Esophagus mucosa (tissue), 1 donor: ENCODE data around the gene MST1. TPM values are rescaled to one million over a fixed set of nuclear protein-coding genes. Genes with fewer than 3 reads are reported as not detected.

Experiments
- ATAC-seq: fragments of 200-7000 bp; cut with Tn5 transposase; one replicate; pipeline ENCODE4 v1.9.1; 2020
- total RNA-seq: library from RNA; stranded (reverse); gene quantifications from one replicate; pipeline ENCODE4 v1.2.4, GENCODE V29; 2023
- donor health status: DM: yes; HTN: yes; CAD: no.

The MST1 gene
- total RNA-seq, 1 donor from 2014 or later: 7.6 TPM

DNA sequence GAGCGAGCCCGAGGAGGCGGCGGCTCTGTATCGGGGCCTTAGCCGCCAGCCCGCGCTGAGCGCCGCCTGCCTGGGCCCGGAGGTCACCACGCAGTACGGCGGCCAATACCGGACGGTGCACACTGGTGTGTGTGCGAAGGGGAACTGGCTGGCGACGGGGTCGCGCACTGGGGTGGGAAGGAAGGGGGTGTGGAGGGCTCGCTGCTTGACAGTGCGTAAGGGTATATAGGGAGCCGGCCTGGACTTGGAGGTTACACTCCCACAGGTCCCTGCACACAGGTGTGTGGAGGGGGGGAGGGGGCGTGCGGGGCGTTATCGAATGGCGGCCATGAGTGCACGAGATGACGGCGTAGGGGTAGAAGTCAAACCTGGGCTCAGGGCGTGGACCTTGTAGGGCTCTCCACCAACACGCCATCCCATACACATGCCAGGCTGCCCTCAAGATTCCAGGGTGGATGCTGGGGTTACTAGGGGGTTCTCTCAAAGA, 14.7 kb downstream of the MST1 start:
- peak; percentile 26 for ATAC-seq

DNA sequence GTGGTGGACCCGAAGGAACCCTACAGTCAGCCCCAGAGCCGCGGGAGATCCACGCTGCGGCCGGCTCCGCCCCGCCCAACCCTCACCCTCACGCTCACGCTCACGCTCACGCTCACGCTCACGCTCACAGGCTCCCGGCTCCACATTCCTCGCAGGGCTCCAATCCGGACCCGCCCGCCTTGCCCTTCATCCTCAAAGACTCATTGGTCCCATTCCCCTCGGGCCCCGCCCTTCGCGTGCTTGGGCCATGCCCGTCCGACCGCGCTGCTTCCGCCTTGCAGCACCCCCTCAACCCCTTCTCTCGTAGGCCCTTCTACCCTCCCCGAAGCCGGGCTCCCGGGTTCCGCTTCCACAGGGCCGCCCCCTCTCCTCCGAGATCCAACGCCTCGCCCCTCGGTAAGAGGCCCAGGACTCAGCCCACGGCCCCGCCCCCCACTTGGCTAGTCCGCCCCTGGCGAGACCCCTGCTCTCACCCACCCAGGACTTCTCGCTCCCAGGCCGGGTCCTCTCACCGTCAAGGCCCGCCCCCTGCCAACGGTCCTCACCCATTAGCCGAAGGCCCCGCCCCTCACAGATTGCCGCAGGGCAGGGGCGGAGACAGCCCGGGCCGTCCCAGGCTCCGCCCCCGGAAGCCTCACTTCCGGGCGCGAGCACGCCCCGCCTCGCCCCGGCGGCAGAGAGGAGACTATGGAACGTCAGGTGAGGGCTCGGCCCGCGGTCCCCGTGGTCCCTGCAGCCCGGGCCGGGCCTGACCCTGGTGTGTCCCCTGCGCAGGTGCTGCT, 15.4 kb downstream of the MST1 start, which contains the start of gene APEH:
APEH (plus strand) TSS at position 637 of the 782 bp plus-strand sequence; CDS start at position 688, 51 bp downstream.
- peak; percentile 90 for ATAC-seq

DNA sequence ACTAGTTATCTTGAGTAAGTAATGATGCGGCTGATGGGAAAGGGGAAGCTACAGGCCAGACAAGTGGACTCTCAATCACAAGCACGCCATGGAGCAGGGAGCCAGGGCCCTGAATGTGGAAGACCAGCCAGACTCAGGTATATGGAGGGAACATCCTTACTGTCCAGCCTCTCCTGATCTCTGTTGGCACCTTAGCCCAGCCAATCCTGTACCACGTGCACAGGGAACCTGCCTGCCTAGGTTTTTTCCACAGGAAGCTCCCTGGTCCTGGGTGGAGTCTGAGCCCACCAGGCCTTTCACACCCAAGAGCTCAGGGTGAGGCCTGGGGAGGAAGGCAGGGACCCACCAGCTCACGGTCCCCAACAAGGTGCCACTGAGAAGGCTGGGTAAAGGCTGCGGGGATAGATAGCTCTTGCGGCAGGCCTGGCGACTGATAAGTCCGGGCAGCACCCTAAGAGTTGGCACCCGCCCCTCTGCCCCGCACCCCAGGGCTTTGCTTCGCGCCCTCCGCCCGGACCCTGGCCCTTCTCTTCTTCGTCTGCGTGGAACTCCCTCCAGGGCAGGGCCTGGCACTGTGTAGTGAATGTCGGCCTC, 16.1 kb downstream of the MST1 start:
- ATAC-seq: peak; percentile 1

DNA sequence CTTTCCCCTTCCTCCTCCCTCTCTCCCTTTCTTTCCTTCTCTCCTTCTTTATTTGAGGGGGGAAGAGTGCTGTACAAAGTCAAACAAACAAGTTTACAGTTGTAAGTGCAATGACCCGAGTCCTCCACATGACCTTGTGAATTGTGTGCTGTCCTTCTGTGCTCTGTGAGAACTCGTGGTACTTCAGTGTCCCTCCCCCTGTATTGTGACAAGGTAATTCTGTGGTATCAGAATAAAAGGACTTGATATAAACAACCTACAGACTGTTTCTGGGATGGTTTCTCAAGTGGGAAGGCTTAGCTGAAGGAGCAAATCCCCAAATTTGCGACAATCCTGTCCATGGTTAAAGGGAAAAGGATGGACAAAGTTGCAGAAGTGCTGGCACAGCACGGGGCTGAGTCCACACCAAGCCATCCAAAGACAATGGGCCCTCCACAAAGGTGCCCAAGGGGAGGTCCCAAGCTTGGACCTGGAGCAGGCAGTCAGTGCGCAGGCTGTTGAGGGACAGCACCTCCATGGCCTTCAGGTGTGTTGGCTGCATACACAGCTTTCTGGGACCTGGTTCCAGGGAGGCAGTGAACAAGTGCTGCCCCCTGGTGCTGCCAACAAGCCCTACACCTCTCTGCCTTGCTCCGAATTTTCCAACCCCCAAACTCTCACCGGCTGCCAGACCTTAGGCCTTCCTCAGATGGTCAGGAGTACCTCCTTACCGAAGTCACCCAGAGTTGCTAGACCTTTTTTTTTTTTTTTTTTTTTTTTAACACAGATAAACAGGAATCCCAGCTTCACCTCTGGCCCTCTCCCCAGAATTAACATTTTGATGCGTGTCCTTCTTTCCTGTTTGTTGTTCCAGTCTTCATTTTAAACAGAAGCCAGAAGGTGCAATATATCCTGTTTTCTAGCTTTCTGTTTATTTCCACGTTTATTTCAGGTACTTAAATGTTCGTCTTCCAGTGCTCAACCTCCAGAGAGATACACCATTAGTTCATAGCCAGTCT, 17.7 kb downstream of the MST1 start:
- peak; percentile 34 for ATAC-seq

DNA sequence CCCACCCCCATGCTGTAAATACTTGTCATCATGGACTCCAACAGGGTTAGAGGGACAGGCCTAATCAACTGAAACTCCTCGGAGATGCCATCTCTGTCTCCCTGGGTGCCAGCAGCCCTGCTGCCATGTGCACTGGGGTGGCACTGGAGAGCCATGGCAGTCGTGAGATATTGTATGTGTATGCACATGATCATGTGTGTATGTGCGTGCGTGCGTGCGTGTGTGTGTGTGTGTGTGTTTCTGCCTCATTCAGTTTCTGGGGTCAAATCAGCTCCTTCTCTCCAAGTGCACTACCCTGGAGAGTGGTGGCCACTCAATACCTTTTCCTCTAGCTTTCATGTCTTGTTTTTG, 18.4 kb downstream of the MST1 start:
- no peak for ATAC-seq

DNA sequence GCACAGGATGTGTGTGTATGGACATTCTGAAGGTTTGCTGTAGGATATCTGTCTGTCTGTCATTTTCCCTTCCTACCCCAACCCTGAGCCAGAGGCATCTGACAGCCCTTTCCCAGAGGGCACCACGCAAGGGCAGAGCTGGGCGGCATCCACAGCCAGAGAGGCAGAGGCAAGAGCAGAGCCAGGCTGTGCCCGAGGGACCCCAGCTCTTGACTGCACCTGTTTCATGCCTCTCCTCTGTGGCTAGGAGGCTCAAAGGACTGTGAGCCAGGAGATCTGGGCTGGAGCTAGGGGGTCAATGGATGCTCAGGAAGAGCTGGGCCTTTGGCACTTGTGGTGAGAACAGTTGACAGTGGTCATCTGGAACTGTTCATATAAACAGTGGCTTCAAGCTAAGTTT, 19.9 kb downstream of the MST1 start:
- no peak for ATAC-seq

DNA sequence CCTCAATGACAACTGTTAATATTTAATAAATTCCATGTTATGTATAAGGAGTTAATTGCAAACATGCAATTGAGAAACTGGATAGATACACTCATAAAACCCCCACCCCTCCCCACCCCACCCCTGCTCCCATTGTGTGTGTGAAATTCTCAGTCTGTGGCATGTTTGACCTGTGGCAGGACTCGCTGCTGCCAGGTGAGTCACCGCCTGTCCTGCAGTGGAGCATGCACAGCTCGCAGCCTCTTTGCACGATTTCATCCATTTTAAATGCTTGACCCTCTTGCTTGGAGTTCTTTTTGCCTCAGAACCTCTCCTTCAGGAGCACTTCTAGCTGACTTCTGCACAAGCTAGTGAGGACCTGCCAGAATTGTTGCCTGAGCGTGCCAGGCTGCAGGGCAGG, 20.4 kb downstream of the MST1 start:
- no peak for ATAC-seq

DNA sequence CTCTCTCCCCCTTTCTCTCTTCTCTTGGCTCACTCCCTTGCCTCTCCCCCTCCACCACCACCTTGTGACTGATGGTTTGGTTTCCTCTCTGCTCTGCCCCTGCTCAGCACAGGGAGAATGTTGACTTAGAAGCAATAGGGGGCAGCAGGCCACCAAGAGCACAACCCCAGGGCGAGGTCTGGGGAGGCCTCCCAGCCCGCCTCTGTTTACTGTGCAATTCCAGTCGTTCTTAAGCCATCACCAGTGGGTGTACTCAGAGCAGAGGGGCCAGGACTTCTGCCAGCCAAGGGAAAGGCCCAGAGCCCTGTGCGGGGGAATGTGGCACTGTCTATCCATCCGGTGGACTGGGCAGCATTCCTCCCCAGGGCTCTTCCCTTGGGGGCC, 20.9 kb downstream of the MST1 start:
- no peak for ATAC-seq

DNA sequence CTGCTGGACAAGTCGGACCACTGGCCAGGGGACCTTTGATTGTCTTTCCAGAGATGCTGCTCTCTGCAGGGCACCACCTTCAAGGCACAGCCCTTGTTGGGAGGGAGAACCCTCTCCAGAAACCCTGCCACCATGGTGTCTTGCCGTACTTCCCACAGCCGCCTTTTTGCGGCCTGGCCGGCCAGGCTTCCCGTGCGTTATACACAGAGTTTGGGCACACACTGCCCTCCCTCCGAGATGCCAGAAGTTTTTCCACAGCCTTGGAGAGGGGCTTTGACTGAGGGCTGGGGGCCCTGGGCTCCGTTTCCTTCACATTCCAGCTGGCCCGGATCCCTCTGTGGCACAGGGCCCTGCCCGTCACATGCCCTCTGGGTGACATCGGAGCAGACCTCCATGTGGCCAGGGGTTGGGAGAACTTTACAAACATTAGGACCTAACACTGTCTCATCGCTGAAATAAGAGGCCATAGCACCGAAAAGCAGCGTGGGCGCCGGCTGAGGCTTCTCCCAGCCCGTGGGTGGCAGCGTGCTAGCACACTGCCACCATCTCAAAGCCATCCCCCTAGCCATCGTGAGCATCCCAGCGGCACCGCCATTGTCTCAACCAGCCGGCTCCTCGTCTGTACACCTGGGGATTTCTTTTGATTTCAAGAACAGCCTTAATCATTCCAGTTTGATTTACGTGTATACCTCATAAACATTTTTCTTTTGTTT, 21.4 kb downstream of the MST1 start:
- ATAC-seq: no peak

DNA sequence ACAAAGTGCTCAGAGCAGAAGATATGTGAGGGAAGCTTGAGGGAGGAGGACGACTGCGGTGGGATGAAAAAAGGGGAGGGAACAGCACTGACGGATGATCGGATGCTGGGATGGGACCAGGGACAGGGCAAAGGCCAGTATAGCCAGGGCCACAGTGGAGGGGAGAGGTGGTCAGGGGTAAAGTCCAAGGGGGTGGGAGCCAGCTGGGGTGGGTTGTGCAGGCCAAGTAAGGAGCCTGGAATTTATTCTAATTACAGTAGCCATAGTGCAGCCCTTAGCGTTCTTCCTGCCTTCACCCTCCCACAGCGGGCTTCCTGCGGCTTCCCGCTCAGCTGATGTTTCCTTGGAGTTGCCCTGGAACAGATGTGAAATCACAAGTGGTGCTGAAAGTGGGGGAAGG, 22.7 kb downstream of the MST1 start:
- no peak for ATAC-seq

DNA sequence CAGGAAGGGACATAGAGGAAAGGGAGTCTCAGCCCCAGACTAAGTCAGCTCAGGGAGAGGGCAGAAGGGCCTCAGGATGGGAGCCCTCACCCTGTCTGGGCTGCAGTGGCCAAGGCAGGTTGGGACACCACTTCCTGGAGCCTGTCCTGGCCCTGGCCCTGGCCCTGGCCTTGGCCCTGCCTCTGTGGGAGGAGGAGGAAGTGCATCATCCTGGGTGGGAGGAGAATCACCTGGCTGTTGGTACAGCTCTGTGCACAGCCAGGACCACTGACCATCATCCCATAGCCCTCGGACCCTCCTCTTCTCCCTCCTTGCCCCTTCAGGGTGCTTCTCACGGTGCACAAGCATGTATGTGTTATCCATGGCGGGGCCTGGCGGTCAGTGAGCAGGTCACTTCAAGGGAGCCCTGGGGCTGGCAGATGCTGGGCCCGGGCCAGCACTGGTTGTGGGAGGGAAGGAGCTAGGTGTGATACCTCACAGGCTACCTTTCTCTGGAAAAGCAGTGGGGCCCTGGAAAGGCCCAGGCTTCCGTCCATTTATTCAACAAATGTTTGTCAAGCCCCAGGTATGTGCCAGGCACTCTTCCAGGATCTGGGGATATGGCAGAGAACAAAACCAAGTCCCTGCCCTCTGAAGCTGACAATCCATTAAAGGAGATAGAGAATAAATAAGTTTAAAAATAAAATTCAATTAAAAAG, 23.3 kb downstream of the MST1 start:
- ATAC-seq: peak; percentile 44

DNA sequence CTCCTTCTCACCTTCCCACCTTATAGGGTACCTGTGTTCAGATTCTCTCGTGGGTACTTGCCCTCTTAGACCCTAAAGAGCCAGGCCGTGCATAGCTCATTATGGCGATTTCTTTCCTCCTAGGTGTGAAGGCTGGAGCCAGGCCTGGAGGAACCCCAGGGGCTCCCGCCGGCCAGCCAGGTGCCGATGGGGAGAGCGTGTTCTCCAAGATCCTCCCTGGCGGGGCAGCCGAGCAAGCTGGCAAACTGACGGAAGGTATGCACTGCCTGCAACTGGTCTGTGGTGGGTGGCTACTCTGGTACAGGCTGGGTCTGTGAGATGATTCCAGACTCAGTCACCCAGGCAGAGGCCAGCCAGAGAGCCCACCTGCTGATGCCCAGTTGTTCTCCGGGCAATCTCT, 25.0 kb downstream of the MST1 start:
- no peak for ATAC-seq

DNA sequence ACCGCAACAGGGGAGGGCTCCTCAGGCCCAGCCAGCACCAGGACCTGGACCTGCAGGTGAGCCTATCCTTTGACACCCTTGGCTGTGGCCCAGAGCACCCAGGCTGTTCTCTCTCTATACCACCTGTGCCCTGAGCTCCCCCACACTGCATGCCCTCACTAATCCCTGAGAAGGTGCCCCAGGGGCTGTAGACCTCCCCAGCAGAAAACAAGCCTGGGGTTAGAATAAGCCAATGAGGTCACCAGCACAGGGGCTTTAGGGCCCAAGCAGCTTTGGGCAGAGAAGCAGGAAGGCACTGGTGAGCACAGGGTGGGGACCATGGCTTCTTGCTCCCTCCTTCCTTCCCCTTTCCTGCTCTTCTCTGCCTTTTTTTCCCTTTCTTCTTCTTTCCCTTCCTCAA, 25.4 kb downstream of the MST1 start:
- no peak for ATAC-seq

DNA sequence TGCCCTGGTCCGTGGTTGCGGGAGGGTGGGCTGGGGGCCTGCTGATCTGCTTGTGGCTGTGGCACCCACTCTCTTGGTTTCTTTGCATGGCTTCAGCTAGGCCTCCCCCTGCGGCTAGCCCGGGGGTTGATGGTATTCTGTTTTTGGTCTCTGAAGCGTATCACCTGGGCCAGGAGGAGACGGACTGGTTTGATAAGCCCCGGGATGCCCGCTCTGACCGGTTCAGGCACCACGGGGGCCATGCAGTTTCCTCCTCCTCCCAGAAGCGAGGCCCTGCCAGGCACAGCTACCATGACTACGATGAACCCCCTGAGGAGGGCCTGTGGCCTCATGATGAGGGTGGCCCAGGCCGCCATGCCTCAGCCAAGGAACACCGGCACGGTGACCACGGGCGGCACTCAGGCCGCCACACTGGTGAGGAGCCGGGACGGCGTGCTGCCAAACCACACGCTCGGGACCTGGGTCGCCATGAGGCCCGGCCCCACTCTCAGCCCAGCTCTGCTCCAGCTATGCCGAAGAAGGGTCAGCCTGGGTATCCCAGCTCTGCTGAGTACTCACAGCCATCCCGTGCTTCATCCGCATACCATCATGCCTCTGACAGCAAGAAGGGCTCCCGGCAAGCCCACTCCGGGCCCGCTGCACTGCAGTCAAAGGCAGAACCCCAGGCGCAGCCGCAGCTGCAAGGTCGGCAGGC, 26.4 kb downstream of the MST1 start:
- no peak for ATAC-seq

DNA sequence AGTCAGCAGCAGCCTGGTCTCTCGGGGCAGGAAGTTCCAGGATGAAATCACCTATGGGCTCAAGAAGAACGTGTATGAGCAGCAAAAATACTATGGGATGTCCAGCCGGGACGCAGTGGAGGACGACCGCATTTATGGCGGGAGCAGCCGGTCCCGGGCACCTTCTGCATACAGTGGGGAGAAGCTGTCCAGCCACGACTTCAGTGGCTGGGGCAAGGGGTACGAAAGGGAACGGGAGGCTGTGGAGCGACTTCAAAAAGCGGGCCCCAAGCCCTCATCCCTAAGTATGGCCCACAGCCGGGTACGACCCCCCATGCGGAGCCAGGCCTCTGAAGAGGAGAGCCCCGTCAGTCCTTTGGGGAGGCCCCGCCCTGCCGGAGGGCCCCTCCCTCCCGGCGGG, 27.3 kb downstream of the MST1 start:
- ATAC-seq: no peak

DNA sequence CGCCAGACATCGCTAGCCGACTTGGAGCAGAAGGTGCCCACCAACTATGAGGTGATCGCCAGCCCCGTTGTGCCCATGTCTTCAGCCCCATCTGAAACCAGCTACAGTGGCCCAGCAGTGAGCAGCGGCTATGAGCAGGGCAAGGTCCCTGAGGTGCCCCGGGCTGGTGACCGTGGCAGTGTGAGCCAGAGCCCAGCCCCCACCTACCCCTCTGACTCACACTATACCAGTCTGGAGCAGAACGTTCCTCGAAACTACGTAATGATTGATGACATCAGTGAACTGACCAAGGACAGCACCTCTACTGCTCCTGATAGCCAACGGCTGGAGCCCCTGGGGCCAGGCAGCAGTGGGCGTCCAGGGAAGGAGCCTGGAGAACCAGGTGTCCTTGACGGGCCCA, 28.0 kb downstream of the MST1 start:
- peak; percentile 7 for ATAC-seq

DNA sequence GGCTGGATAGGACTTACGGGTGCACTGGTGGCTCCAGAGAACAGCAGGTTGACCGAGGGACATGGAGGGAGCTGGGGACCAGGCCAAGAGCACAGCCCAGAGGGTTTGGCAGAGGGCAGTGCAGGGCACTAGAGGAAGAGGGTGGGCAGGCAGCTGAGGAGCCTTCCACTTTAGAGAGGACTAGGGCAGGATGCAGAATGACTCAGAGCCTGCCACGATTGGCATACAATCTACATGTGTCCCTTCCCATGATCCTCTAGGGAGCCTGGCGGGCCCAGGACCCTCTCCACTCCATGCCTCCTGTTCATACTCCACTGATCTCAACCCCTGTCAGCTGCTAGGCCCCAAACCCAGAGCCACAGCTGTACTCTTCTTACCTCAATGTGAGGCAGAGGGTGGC, 29.5 kb downstream of the MST1 start:
- ATAC-seq: no peak

DNA sequence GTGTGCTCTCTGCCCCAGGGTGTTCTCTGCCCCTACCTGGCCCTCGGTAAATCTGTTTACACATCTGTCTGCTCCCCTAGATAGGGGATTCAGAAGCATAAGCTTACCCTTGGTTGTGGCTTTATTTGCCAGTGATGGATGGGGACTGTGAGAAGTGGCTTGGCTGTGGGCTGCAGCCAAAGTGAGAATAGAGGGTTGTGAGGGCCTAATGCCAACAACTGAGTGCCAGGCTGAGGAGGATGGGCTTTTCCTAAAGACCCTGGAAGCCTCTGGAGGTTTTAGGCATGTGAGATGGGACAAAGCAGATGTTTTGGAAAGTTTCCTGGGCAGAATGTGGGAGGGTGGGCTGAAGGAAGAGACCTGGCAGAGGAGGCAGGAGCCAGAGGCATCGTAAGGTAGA, 30.6 kb downstream of the MST1 start:
- no peak for ATAC-seq

DNA sequence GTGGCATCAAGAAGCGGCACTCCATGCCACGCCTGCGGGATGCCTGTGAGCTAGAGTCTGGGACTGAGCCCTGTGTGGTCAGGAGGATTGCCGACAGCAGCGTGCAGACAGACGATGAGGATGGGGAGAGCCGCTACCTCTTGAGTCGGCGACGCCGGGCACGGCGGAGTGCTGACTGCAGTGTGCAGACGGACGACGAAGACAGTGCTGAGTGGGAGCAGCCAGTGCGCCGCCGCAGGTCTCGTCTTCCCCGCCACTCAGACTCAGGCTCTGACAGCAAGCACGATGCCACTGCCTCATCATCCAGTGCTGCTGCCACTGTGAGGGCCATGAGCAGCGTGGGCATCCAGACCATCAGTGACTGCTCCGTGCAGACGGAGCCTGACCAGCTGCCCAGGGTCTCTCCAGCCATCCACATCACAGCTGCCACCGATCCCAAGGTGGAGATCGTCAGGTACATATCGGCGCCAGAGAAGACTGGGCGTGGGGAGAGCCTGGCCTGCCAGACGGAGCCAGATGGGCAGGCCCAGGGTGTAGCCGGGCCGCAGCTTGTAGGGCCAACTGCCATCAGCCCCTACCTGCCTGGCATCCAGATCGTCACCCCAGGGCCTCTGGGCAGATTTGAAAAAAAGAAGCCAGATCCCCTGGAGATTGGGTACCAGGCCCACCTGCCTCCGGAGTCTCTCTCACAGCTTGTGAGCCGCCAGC, 31.9 kb downstream of the MST1 start:
- no peak for ATAC-seq

DNA sequence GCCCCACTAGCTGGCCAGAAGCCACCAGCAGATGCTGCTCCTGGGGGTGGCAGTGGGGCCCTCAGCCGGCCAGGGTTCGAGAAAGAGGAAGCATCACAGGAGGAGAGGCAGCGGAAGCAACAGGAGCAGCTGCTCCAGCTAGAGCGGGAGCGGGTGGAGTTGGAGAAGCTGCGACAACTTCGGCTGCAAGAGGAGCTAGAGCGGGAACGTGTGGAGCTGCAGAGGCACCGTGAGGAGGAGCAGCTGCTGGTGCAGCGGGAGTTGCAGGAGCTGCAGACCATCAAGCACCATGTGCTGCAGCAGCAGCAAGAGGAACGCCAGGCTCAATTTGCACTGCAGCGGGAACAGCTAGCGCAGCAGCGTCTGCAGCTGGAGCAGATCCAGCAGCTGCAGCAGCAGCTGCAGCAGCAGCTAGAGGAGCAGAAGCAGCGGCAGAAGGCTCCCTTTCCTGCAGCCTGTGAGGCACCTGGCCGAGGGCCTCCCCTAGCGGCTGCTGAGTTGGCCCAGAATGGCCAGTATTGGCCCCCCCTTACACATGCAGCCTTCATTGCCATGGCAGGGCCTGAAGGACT, 32.6 kb downstream of the MST1 start:
- no peak for ATAC-seq
